Germinal center (tissue), 1 donor: ENCODE measurements around the gene CLEC2L.
"Not testable (repeated sequence)": the region's sequence is repeated elsewhere in the genome, so short reads cannot be mapped to it uniquely, and the experiment has no call there.

Experiments used
- DNase-seq: peaks from one replicate; pipeline ENCODE4 v3.0.0; 2012; ENCODE audit warnings: mixed read lengths, low spot score

Gene CLEC2L

GRCh38 chr7:139523968-139524815 is 707 bp downstream of the CLEC2L start:
- no peak for DNase-seq

- DNase-seq: no peak
Measured at GRCh38 chr7:139525239-139525638, 1.8 kb downstream of the CLEC2L start.

DNA sequence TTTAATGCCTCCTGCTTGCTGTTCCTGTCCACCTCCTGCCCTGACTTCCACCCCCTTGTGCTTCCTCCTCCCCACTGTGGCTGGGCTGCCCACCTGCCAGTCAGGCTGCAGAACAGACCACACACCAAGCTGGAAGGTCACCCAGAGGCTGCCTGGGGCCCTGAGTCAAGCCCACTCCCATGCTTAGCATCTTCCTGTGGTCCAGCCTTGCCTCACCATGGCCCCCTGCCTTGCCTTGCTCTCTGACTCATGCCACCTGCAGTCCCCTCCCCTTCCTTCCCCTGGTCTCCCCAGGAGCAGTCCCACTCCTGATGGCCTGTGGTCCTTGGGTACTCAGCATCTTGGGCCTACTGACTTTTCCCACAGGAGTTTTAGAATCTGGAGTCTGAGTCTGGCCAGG is 2.3 kb downstream of the CLEC2L start:
- DNase-seq: no peak

DNA sequence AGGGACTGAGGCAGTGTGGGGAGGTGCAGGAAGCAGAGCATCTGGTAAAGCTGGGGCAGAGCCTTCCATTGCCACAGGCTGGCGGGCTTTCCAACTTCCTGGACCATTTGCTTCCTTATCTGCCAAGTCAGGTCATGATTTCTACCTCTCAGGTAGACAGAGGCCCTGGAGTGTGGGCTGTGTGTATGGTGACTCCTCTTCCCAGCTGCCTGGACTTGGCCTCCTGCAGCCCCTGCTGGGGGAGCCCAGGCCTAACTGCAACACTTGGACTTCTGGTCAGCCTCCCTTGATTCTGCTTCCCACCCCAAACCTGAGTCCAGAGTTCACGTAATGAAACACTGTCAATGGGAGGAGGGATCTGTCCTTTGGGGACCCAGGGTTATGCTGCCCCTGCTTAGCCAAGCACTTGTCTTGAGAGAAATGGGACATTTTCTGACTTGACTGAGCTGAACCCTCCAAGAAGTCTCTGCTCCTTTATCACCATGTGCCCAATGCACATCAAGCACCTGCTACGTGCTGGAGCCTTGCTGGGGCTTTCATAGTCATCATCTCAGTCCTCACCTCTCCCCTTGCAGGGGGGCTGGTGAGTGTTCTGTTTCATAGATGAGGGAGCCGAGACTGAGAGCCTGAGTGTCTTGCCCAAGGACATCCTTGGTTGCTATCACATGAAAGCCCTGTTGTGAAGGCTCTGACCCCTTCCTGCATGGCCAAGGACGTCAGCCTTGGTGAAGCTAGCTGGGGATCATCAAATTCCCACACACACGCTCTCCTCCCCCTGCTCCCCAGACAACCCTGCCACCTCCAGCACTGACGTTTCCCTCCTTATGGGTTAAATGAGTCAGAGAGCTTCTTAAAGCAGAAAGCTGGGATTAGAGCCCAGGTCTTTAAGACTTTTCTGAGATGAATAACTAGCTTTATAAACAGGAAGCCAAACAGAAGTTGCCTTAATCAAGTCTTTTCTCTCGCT is 3.4 kb downstream of the CLEC2L start:
- DNase-seq: no peak

DNA sequence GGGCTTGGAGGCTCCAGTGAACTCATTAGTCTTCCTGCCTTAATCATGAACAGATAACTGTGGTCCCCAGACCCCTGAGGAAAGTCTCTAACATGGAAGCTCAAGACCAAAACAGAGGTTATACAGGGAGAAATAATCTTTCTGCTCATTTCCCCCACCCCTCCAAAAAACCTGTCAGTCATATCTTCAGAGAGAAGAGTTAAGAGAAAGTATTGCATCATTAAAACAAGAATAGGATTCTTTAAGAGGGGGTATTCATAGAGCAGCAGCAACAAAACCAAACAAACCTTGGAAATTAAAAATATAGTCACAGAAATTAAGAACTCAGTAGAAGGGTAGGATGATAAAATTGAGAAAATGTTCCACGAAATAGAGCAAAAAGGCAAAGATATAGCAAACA is 7.6 kb downstream of the CLEC2L start:
- DNase-seq: no peak

DNA sequence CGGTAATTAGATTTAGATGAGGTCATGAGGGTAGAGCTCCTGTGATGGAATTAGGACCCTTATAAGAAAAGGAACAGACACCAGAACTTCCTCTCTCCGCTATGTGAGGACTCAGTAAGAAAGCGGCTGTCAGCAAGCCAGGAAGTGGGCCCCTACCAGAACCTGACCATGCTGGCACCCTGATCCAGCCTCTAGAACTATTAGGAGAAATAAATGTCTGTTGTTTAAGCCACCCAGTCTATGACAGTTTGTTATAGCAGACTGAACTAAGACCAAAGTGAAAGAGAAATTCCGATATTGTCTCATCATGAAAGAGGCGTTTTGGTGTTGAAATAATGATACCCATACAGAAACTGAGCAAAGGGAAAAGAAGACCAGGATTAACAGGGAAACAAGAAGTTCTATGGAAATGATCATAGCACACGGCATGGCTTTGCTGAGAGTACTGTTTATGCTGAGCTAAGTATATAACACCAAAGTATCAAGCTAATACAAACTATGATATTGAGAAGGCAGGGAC is 9.2 kb downstream of the CLEC2L start:
- no peak for DNase-seq

- DNase-seq: no peak
Measured at GRCh38 chr7:139534096-139534495, 10.6 kb downstream of the CLEC2L start.

GRCh38 chr7:139534966-139535651 is 11.6 kb downstream of the CLEC2L start:
- DNase-seq: no peak

DNA sequence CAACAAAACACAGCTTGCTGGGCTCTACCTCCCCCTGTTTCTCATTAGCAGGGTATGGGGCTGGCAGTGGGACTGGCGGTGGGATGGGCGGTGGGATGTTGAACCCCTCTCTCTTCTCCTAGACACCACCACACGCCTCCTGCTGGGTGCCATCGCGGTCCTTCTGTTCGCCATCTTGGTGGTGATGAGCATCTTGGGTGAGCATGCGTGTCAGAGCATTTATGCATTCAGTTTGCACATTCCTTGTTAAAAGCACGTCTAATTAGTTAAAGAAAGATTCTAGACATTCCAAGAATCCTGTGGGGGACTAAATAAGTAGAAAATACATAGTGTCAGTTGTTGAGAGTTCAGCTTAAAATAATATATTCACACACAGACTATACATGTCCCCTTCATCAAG is 12.7 kb downstream of the CLEC2L start:
- no peak for DNase-seq

GRCh38 chr7:139538881-139539635 is 15.6 kb downstream of the CLEC2L start:
- DNase-seq: no peak

GRCh38 chr7:139540203-139540602 is 16.7 kb downstream of the CLEC2L start:
- no peak for DNase-seq

- no peak for DNase-seq
Measured at GRCh38 chr7:139541600-139542307, 18.3 kb downstream of the CLEC2L start.

DNA sequence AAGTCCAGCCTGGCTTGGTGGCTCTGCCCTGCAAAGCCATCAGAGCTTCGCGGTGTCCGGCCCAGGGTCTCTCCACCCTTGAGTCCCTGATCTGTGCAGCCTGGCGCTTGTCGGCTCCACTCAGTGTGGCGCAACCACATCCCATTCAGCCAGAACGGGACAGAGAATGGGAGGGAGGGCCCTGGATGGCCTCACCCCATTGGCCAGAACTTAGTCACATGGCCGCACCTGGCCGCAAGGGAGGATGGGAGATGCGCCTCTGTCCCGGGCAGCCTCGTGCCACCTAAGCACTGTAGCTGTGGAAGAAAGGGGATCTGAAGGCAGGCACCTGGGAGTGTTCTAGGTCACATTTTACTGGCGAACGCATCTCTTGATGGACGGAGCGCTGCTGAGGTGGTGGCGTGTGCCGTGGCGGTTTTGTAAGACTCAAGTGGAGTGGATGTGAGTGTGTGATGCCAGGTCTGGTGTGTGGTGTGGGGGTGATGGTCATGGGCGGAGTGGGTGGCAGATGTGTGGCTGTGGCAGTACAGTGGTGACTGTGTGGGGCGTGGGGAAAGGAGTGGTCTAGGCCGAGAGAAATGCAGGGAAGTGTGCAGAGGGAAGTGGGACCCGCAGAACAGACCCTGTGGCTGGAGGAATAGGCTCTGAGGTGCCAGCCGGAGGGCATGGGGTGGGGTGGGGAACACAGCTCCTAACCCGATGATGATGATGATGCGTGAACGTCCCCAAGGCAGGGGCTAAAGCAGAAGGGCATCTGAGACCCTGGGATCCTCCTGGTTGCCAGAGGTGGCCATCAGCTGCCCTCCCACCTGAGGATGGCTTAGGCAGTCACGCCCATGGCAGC is 19.0 kb downstream of the CLEC2L start:
- no peak for DNase-seq

DNA sequence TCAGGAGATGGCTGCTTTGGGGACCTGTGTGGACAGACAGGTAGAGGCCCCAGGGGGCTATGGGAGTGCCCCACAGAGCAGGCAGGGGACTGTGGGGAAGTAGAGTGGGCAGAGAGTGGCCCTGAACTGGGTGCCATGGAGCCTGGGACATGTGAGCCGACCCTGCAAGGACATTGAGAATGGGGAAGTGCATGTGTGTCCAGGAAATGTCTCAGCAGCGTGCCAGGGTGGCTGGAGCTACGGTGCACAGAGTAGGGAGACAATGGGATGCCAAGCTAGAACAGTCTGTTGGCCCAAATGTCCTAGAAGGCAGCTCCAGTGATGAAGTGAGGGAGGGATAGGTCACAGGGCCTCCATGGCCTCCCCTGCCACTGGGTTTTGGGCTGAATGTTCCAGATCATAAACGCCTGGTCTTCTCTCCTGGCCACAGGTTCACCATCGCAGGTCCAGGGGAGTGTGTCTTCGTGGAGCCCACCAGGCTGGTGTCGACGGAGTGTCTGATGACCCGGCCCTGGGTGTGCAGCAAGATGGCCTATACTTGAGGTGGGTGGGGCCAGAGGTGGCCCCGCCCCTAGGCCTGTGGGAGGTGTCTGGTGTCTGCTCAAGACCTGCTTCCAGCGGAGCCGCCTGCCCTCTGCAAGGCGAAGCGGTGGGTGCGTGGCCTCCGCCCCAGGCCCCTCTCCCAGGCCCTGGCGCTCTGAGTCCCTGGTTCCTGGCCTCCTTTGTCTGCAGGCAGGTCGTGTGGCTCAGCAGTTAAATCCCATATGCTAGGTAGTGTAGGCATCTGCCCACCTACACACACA is 20.5 kb downstream of the CLEC2L start:
- DNase-seq: no peak

- no peak for DNase-seq
Measured at GRCh38 chr7:139544645-139545044, 21.2 kb downstream of the CLEC2L start.

DNA sequence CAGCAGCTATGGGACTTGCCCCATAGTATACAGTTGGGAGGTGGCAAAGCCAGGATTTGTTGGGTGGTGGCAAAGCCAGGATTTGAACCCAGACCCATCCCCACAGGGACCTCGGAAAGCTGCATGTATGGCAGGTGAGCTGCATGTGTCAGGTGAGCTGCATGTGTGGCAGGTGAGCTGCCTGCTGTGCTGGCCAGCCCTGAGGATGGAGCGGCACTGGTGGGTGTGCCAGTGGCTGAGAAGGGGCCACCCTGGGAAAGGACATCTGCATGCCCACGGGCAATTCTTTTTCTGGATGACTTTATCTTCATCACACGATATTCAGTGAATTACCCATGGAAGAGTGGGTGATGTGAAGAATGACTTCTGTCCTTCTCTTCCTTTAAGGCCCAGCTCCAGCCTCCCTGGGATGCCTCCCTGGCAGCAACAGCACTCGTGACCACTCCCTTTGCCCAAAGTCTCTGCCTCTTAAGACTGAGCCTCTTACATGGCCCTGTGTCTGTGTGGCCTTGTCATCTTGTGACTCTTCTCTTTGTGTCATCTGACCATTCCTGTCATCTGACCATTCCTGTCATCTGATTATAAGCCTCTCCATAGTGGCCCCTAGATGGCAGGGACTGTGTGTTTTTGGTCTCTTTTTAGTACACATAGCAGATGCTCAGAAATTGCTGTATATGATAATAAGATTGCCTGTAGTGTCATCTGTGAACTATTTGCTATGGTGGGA is 25.0 kb downstream of the CLEC2L start:
- DNase-seq: no peak

DNA sequence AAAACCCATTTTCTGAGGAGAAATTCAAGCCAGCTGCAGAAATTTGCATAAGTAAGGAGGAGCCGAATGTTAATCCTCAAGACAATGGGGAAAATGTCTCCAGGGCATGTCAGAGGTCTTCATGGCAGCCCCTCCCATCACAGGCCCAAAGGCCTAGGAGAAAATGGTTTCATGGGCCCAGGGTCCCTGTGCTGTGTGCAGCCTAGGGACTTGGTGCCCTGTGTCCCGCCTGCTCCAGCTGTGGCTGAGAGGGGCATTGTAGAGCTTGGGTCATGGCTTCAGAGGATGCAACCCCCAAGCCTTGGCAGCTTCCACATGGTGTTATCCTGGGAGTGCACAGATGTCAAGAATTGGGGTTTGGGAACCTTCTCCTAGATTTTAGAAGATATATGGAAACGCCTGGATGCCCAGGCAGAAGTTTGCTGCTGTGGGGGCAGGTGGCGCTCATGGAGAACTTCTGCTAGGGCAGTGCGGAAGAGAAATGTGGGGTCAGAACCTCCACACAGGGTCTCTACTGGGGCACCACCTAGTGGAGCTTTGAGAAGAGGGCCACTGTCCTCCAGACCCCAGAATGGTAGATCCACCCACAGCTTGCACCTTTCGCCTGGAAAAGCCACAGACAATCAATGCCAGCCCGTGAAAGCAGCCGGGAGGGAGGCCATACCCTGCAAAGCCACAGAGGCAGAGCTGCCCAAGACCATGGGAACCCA is 30.7 kb downstream of the CLEC2L start:
- DNase-seq: not testable (repeated sequence)
